NT2/D1 (cell line): ENCODE results near the gene CTDSPL2.

ENCODE experiments used
- DNase-seq: peaks from one replicate; pipeline ENCODE4 v3.0.0-alpha.2; 2011; ENCODE audit warnings: low read depth, low spot score
- H3K27me3 ChIP-seq: 2 replicates; pipeline ENCODE4 v1.6.0; 2011; ENCODE audit warnings: mild to moderate bottlenecking; ENCODE audit not compliant: insufficient read length, insufficient read depth
- H3K36me3 ChIP-seq: 2 replicates; pipeline ENCODE4 v1.6.1; 2011; ENCODE audit warnings: mild to moderate bottlenecking, low read length, mixed read lengths; ENCODE audit not compliant: insufficient read depth, insufficient read length
- H3K4me1 ChIP-seq: 2 replicates; pipeline ENCODE4 v1.5.1; 2011; ENCODE audit not compliant: insufficient read depth, insufficient read length
- H3K4me3 ChIP-seq: 2 replicates; pipeline ENCODE4 v1.5.1; 2011; ENCODE audit warnings: low read depth; ENCODE audit not compliant: insufficient read length
- H3K9ac ChIP-seq: 2 replicates; pipeline ENCODE4 v1.6.0; 2011; ENCODE audit warnings: low read depth; ENCODE audit not compliant: insufficient read length
- H3K9me3 ChIP-seq: 2 replicates; pipeline ENCODE4 v1.5.1; 2011; ENCODE audit warnings: mild to moderate bottlenecking, low read length; ENCODE audit not compliant: insufficient read depth
- SUZ12 ChIP-seq: IDR thresholded peaks from 2 replicates; pipeline ENCODE4 v1.6.1; 2011; ENCODE audit not compliant: insufficient read length, insufficient read depth; ENCODE audit errors: extremely low read depth
- YY1 ChIP-seq: IDR thresholded peaks from 2 replicates; pipeline ENCODE4 v1.6.1; 2011; ENCODE audit not compliant: insufficient read length, insufficient read depth
- ZNF274 ChIP-seq: IDR thresholded peaks from 2 replicates; pipeline ENCODE4 v1.6.1; 2011; ENCODE audit warnings: mild to moderate bottlenecking, low read depth, low read length

Gene CTDSPL2

DNA sequence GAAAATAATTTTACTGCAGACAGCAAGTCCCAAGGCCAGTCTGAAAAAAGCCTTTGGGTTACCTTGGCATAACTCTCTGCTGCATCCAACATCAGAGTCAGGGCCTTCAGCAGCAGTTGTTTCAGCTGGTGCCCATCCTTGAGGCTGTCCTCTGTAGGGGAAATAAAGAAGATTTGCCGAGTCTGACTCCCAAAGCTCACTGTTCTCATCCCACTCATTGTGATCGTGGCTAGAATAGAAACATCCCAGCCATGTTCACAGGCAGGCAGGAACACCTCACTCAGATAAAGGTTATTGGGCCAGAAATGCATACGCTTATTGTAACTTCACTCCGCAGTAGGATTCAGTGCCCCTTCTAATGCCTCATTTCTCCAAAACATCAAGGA lies 138.7 kb downstream of the CTDSPL2 start:
- Histone ChIP-seq H3K9me3 (peaks cover 11% of the 10 kb centered on the region), H3K4me3 (no peak overlapping the region), H3K9ac (no peak overlapping the region), H3K36me3 (peaks cover 69% of the 10 kb centered on the region), H3K27me3 (no peaks in the 10 kb centered on the region), H3K4me1 (no peaks in the 10 kb centered on the region)
- TF ChIP-seq ZNF274, result no peak
- TF ChIP-seq YY1, result no peak
- no peak for TF ChIP-seq SUZ12
- DNase-seq, result no peak

GRCh38 chr15:44568338-44568737 lies 140.9 kb downstream of the CTDSPL2 start:
- H3K9me3 ChIP-seq, result peaks cover 11% of the 10 kb centered on the region
- H3K9ac ChIP-seq, result no peak overlapping the region
- no peak for DNase-seq
- TF ChIP-seq ZNF274 (no peak), YY1 (no peak), SUZ12 (no peak)
- no peaks in the 10 kb centered on the region for H3K4me1 ChIP-seq
- H3K4me3 ChIP-seq, result no peak overlapping the region
- peaks cover 58% of the 10 kb centered on the region for H3K36me3 ChIP-seq
- no peaks in the 10 kb centered on the region for H3K27me3 ChIP-seq

DNA sequence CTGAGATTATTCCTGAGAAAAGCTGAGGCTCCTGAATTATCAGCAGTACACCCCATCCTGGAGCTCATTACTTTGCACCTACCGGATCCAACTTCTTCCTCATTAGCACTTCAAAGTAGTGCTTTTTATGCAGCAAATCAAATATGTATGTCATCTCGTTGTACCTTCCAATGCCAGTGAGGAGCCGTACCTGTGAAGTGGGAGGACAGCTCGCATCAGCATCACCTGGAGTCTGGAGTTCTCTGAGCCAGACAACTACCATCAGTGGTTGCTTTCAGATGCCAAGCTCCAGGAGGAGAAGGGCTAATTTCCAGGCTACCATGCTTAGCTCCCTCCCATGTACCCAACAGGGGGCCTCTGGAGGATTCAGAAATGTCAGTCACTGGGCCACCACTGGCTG lies 141.9 kb downstream of the CTDSPL2 start:
- Histone ChIP-seq H3K9ac (no peak overlapping the region), H3K36me3 (peaks cover 55% of the 10 kb centered on the region)

GRCh38 chr15:44570361-44570760 lies 142.9 kb downstream of the CTDSPL2 start:
- no peaks in the 10 kb centered on the region for H3K4me1 ChIP-seq
- H3K27me3 ChIP-seq, result no peaks in the 10 kb centered on the region
- no peak overlapping the region for H3K9ac ChIP-seq
- H3K36me3 ChIP-seq, result peaks cover 53% of the 10 kb centered on the region
- no peak for DNase-seq
- no peak overlapping the region for H3K4me3 ChIP-seq
- TF ChIP-seq SUZ12 (no peak), YY1 (no peak), ZNF274 (no peak)
- H3K9me3 ChIP-seq, result peaks cover 1% of the 10 kb centered on the region; the same call in 1 of the 2 replicates

More for the DNA sequence above, 141.9 kb downstream of the CTDSPL2 start:
- H3K4me1 ChIP-seq, result no peaks in the 10 kb centered on the region
- H3K4me3 ChIP-seq, result no peak overlapping the region
- no peak for DNase-seq
- no peaks in the 10 kb centered on the region for H3K27me3 ChIP-seq
- TF ChIP-seq ZNF274 (no peak), SUZ12 (no peak), YY1 (no peak)
- peaks cover 11% of the 10 kb centered on the region for H3K9me3 ChIP-seq

- peaks cover 34% of the 10 kb centered on the region for H3K36me3 ChIP-seq
- H3K27me3 ChIP-seq, result no peaks in the 10 kb centered on the region
- no peak overlapping the region for H3K4me3 ChIP-seq
- no peak for TF ChIP-seq SUZ12
- H3K9ac ChIP-seq, result no peak overlapping the region
- no peaks in the 10 kb centered on the region for H3K4me1 ChIP-seq
- no peaks in the 10 kb centered on the region for H3K9me3 ChIP-seq
- no peak for DNase-seq
Observed at GRCh38 chr15:44573386-44573785, 146.0 kb downstream of the CTDSPL2 start.

DNA sequence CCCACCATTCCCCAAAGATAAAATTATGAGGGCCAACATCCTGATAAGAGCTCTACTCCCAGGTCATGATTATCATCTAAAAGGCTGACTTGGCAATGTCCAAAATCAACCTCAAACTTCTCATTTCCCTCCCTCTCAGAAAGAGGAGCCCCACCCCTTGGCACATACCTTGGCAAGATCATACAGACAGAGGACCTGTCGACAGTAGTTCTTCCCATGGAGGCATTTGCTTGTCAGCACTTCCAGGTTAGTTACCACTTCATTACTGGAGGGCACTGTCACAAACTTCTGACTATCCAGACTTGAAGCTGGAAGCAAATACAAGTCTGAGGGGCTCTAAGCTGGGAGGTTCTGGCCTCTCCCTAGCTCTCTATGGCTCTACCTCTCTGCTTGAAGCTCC lies 147.3 kb downstream of the CTDSPL2 start:
- no peaks in the 10 kb centered on the region for H3K27me3 ChIP-seq
- H3K4me1 ChIP-seq, result no peaks in the 10 kb centered on the region
- H3K9me3 ChIP-seq, result no peaks in the 10 kb centered on the region
- no peak overlapping the region for H3K4me3 ChIP-seq
- DNase-seq, result no peak
- H3K36me3 ChIP-seq, result peaks cover 29% of the 10 kb centered on the region
- TF ChIP-seq ZNF274 (no peak), SUZ12 (no peak), YY1 (no peak)
- no peak overlapping the region for H3K9ac ChIP-seq
